HG03175 (cell line): Measurements from ENCODE around the gene LAMTOR5.
"Not testable (repeated sequence)": the region's sequence is repeated elsewhere in the genome, so short reads cannot be mapped to it uniquely, and the experiment has no call there.

Experiments used
- ATAC-seq: cut with Tn5 transposase; IDR thresholded peaks from one replicate; pipeline ENCODE4 v1.9.1; 2021; ENCODE audit warnings: mild to moderate bottlenecking, moderate library complexity; ENCODE audit not compliant: unreplicated experiment

The LAMTOR5 gene

DNA sequence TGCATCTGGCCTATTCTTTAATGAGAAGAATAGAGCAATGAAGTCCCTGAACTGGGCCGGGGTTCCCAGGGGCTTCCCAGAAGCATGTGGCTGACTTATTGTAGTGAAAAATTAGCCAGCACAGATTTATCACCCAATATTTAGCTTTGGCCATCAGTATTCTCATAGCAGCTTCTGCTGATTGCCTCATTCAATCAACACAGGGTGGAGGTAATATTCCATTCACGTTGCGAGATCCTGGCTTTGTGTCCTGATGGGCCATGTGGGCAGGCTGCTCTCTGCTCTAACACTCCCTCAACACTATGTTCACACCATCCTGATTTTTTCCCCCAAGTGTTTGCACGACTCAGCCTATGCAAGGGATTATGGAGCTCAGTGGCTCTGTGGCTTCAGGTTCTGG lies 21.5 kb upstream of the LAMTOR5 start:
- ATAC-seq = no peak

DNA sequence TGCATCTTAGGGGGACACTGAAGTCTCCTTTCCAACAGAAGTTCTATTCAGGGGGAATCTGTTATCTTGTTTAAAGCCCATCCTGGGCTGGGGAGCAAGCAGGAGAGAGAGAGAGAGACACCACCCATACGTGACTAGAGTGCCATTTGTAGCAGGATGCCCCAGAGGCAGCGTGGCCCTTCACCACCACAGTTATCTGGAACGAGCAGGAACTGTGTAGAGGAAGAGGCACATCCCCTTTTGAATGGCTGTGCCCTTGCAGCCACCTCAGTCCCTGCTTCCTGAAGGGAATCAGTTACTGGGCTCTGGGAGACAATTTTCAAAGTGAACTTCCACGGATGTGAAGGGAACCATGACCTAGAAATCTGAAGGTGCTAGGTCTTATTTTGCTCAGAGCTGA lies 19.4 kb upstream of the LAMTOR5 start:
- no peak for ATAC-seq

DNA sequence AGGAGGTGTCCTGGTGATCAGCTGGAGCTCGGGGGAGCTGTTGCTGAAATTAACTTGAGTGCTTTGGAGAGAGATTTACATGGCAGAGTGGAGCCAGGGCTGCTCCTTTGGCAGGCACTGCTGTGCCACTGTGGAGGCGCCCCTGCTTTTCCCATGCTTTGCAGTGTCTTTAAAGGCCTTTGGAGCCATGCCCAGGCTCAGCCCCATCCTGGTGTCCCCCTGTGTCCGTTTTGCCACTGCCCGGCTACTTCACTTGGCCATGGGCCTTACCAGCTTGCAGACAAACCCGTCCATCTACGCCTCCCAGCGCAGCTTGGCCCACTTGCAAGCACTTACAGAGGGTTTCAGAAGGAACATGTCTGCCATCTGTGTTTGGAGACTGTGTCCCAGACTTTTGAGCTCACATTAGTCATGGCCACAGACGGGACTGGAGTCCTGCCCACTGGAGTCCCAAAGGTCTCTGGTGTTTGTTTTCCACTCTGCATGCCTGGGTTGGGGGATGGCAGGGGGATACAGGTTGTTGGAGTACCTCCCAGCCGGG lies 18.2 kb upstream of the LAMTOR5 start:
- ATAC-seq = no peak

DNA sequence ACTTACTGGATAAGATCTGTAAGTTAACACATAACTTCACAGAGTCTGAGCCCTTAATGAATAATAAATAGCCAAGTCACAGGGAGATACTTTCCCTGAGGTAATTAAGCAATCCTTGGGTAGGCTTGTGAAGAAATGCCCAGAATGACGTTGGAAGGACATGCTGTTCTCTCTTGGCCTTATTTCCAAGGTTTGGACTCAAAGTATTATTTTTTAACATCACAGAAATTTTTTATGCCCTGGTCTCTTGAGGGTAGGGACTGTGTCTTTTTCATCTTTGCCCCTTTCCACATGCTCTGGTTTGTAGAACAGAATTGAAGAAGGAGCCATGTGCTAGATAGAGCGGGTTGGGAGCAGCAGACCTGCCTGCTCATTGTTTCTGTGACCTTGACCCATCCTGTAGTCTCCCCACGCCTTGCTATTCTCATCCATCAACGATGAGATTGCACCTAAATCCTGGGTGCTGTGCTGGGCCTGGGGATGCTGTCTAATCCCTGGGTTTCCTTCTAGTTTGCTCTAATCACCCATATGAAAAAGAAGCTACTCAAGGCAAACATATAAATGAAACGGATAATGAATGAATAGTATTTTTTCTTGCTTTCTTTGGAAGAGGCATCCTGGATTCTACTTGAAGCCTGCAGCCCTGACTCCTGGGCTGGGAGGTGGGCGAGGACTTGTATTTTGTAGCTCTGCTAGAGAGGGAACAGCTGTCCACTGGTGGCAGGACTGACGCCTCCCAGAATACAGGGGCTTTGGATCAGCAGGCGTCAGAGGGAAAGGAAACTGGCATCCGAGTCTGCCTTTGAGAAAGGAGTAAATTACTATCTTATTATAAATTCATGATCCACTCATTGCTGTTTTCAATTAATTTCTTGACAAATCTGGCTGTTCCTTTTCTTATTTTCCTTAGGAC lies 17.5 kb upstream of the LAMTOR5 start:
- no peak for ATAC-seq

DNA sequence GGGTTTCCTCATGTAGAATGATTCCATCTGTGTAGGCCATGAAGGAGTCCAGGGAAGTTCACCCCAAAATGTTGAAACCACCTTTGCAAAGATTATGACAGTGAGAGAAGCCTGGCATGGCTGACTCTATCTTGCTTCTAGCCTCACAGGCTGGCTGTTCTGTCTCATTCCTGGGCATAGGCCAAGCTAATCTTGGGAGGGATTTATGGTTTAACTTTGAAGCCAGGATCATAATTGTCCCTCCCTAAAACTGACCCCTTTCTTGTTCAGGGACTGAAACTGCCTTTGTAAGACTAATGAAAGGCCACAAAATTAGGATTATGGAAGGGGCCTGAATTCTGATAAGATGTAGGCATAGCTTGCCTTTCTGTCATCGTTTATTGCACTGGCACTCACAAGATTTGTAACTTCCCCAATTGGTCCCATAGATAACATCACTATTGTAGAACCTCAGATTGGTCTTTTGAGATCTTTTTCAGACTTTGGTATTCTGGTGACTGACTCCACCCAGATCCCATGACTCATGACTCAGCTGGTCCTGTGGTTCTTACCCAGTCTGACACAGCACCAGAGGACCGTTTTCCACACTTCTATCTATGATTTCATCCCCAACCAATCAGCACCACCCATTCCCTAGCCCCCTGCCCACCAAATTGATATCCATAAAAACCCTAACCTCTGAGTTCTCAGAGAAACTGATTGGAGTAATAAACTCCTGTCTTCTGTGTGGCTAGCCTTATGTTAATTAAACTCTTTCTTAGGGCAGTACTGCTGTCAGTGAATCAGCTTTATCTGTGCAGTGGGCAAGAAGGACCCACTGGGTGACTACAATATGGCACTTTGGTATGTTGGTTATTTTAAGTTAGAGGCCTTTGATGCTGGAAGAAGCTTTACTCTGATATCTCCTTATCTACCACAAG lies 13.6 kb upstream of the LAMTOR5 start:
- ATAC-seq = no peak

DNA sequence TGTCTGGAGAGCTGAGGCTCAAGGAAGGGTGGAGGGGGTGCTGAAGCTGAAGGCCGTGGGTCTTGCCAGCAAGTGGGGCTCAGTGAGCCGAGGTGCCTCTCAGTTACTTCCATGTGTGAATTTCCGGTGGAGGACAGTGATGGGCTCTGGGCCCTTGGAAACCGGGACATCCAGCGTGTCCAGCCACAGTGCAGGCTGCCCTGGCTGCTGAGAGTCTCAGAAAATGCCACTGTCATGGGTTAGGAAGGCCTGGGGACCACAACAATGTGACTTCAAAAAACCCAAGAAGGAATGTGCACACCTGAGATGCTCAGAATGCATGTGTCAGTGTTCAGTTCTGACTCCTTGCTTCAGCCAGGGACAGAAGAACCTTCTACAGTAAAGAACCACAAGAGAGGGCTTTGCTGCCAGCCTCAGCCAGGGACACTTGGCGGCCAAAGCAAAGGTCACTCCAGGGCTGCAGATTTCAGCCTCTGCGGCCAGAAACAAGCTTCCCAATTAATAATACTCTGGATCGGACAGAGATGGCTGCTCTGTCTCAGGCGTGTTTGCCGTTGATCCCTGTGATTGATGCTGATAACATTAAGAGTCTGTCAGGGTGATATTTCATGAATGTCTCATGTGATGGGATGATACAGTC lies 12.6 kb upstream of the LAMTOR5 start:
- ATAC-seq = no peak

DNA sequence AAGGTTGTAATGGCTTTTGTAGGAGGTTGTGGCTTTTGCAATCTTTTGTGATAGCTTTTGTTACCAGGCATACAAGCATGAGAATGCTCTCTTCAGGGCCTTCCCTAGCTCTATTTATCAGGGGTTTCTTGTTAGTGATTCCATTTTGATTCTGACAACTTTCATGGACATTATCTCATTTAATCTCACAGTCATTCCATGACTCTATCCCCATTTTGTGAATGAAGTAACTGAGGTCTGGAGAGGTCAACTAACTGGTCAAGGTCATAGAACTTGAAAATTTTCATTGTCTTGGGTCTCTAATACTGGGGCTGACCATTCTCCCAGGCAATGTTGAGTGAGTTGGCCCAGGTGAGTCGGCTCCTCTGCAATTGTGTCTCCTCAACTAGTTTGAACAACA lies 11.2 kb upstream of the LAMTOR5 start:
- no peak for ATAC-seq

DNA sequence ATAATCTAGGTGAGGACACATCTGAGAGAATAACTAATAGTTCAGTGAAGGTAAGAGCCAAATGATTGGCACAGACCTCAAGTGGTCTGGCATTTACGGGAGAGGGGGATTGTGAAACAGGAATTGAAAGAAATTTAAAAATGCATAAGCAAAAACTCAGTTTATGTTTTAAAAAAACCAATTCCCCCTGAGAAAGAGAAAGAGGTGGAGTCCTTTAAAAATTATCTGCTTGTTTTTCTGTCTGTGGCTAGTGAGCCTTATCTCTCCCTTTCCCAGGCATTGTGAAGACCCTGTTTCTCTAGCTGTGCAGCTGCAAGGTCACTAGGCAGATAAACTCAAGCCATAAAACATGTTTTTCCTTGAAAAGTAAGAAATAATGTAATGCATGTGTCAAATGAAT lies 5.6 kb upstream of the LAMTOR5 start:
- not testable (repeated sequence) for ATAC-seq

DNA sequence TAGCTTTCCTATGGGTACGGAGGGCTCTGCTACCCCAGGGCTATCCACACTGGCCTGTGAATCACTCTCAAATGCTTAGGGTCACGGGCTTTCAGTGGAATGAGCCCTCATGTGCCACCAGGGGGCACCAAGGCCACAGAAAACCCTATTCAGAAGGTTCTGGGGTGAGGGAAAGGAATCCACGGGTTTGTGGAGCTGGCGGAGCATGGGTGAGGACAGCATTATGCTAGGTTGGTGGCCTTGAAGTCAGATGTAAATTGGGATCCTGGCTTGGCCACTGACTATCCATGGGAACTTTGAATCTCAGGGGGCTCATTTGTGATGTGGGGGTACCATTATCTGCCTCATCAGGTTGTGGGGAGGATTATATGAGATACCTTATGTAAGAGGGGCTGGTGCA lies 5.1 kb upstream of the LAMTOR5 start:
- ATAC-seq = no peak

DNA sequence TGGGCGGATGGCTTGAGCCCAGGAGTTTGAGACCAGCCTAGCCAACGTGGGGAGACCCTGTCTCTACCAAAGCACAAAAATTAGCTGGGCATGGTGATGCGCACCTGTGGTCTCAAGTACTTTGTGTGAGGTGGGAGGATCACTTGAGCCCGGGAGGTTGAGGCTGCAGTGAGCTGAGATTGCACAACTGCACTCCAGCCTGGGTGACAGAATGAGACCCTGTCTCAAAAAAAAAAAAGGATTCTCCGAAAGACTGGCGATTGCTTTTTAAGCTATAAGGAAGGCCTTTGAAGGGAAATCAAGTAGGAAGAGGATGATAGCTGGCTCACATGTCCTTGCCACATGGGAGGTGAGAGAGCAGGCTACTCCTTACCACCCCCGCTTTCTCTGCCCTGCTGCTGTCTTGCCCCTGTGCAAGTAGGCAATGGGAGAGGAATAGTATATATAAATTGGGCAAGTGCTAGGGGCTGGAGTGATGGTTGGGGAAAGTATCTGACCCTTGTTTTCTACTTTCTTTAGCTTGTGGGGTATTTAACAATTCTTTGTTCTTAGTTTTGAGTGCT lies 3.8 kb upstream of the LAMTOR5 start:
- no peak for ATAC-seq

DNA sequence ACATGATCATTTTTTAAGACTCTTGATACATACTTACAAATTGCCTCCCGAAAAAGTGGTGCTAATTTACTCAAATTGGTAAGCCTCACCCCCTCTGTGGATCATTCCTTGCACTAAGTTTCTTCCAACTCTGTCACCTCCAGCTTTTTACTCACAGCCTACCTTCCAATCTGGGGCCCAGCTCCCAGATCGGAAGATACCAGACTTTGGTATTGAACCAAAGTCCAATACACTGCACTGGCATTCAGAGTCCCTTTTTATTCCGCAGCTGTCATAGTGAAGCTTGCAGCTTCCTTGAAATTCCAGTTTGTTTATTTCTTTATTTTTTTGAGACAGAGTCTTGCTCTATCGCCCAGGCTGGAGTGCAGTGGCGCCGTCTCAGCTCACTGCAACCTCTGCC lies 1.8 kb upstream of the LAMTOR5 start:
- ATAC-seq = no peak

DNA sequence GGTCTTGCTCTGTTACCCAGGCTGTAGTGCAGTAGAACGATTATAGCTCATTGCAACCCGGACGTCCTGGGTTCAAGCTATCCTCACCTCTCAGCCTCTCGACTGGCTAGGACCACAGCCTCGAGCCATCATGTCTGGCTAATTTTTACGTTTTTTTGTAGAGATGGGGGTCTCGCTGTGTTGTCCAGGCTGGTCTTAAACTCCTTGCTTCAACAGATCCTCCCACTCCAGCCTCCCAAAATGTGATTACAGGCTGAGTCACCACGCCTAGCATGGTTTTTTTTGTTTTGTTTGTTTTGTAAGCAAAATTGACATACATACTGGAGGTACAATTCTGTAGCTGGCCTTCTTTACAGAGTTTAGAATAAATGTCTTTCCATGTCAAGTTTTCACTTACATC lies 994 bp upstream of the LAMTOR5 start:
- no peak for ATAC-seq

DNA sequence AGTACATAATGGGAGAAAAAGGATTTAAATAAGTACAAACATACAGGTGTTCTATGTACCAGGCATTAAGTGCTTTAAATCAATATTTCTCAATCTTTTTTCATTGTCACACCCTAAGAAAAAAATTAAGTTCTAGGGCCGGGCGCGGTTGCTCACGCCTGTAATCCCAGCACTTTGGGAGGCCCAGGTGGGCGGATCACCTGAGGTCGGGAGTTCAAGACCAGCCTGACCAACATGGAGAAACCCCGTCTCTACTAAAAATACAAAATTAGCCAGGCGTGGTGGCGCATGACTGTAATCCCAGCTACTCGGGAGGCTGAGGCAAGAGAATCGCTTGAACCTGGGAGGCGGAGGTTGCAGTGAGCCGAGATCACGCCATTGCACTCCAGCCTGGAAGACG lies 1.1 kb downstream of the LAMTOR5 start:
- ATAC-seq = not testable (repeated sequence)

DNA sequence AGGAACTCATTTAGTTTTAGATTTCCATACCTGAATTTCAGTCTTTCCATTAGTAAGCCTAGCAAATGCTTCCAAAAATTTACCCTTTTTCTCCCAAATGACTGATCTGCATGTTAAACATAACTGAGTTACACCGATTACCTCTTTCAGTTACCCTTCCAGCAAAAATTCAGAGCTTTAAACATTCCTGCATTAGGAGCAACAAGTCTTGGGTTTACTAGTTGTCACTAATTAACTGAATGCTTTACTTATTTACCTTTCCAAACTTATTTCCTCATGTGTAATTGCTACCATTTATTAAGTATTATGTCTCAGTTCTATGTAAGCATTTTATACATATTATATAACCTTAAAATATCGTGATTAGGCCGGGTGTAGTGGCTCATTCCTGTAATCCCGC lies 3.1 kb downstream of the LAMTOR5 start:
- no peak for ATAC-seq

DNA sequence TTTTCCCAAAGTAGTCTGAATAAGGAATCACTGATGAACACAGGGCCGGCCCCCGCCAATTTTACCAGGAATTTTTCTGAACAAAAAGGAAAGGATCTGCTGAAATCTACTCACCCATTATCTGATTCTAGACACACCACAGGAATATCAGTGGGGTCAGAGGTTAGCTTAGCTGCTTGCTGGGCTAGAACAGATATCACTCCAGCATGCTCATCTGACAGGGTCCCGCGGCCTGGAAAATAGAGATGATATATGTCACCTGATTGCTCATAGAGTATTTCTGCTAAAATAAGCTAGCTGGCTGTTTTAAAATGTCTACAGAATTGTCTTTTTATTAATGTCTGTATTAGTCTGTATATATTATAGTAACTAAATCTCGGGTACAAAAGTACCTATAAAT lies 3.7 kb downstream of the LAMTOR5 start:
- ATAC-seq = no peak

DNA sequence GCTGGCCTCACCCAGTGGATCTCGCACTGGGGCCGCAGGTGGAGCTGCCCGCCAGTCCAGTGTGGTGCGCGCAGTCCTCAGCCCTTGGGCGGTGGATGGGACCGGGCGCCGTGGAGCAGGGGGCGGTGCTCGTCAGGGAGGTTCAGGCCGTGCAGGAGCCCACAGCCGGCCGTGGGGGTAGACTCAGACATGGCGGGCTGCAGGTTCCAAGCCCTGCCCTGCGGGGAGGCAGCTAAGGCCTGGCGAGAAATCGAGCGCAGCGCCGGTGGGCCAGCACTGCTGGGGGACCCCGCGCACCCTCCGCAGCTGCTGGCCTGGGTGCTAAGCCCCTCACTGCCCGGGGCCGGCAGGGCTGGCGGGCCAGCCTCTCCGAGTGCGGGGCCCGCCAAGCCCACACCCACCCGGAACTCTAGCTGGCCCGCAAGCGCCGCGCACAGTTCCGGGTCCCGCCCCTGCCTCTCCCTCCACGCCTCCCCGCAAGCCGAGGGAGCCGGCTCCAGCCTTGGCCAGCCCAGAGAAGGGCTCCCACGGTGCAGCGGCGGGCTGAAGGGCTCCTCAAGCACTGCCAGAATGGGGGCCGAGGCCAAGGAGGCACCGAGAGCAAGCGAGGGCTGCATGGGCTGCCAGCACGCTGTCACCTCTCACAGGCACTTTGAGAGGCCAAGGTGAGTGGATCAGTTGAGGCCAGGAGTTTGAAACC lies 11.1 kb downstream of the LAMTOR5 start:
- not testable (repeated sequence) for ATAC-seq

DNA sequence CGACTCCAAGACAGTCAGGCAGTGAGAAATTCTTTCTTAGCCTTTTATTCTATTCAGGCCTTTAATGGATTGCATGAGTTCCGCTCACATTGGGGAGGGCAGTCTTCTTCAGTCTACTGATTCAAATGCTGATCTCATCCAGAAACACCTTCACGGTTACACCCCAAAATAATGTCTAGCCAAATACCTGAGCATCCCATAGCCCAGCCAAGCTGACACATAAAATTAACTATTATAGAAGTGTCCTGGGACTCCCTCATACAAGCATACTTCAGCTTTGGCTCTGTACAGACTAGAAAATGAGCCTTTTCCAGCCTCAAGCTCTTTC lies 13.0 kb downstream of the LAMTOR5 start:
- ATAC-seq = no peak

DNA sequence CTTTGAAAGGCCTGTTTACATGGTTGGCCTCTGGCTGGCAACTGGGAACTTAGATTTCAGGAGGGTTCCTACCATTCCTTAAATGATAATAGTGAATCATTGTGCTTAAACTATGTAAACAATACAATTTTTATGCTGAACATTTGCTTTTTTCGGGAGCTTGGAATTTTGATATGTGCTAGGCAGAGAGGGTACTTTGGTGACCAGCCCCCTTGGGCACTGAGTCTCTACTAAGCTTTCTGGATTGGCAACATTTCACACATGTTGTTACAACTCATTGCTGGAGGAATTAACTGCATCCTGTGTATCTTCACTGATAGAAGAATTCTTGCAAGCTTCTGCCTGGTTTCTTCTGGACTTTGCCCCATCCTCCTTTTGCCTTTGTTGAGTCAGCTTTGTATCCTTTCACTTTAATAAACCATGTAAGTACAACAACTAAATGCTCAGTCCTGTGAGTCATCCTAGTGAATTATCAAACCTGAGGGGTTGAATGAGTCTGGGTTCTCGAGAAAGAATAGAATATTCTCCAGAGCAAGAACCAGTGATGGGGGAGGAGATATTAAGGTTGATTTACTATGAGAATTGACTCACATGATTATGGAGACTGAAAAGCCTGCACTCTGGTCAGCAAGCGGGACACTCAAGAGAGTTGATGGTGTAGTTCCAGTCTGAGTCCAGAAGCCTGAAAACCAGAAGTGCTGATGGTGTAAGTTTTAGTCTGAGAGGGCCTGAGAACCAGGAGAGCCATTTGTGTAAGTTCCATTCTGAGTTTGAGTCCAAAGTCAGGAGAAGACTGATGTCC lies 13.6 kb downstream of the LAMTOR5 start:
- no peak for ATAC-seq

DNA sequence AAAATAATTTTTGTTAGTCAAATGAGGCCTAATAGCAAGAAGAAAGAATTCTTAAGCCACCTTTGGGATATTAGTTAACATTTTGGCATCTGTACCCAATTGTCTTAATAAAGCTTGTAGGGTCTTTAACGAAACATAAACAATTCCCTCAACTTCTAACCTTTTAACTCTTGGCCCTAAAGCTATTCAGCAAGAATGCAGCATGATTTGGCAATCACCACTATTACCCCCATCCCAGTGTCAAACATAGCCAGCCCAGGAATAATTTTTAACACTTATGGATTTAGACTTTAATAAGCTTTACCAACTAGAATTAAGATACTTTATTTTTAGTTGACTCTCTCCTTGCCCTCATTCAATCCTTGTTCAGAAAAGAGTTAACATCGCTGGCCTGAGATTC lies 14.2 kb downstream of the LAMTOR5 start:
- no peak for ATAC-seq
